ENCODE measurements around the gene PPP1R14B. TPM values are rescaled to one million over a fixed set of nuclear protein-coding genes. Genes with fewer than 3 reads are reported as not detected.

The PPP1R14B gene
- total RNA-seq, 1 experiment from 2014 or later = 1,496 TPM

DNA sequence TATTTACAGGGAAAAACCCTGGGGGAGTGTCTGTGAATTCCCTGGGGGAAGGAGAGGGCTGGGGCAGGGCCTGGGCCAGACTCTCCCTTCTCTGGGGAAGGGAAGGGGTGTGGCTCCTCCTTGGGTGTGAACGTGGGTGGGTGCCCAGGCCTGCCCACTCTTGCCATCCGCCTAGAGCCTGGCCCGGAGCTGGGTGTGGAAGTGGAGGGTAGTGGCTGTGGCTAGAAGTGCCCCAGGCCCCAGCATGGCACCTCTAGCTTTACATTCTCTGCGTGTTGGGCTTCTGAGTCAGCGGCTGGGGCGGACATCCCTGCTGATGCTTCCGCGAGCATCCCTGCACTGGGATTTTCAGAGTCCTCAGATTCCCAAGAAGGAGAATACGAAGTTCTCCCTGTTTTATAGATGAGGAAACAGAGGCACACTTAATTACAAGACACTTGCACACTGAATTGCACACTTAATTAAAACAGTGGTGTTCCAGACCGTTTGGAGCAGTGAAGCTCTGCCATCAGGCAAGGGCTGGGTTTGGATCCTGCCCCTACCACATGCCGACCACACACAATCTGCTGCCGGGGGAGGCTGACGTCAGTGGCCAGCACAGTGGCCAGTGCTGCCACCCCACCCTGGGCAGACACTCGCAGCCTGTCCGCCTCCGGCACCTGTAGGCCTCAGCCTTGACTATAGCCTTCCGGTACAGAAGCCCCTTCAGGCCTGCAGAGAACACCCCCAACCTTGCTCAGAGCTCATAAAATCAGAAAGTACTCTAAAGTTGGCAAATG is 30.1 kb upstream of the PPP1R14B start:
- DNase-seq (peak; percentile 91), ATAC-seq (peak; percentile 97)
- Histone ChIP-seq H3K27ac (ENCODE audit: low read length) (peak overlapping the region; percentile 32), H3K4me3 (ENCODE audit: low read length) (no peak overlapping the region), H3K27me3 (ENCODE audit: low read length) (no peaks in the 10 kb centered on the region), H3K9me3 (ENCODE audit: low read length) (no peaks in the 10 kb centered on the region), H3F3A (ENCODE audit: low read length, unreplicated experiment) (no peaks in the 10 kb centered on the region), H3K9me2 (replicated peaks; ENCODE audit: low read length) (no peaks in the 10 kb centered on the region), H3K4me2 (ENCODE audit: low read length) (peak overlapping the region; percentile 28), H3K36me3 (ENCODE audit: low read depth, low read length) (peaks cover 8% of the 10 kb centered on the region), H3K9ac (ENCODE audit: low read length) (no peak overlapping the region), H3K4me1 (ENCODE audit: insufficient read depth, low read length) (peaks cover 21% of the 10 kb centered on the region), H4K20me1 (ENCODE audit: low read length) (no peaks in the 10 kb centered on the region), H2AFZ (ENCODE audit: low read length) (peak overlapping the region; percentile 22; the same call in 1 of the 2 replicates), H3K79me2 (ENCODE audit: low read length) (0 out of 2 replicates have a peak, but pooled peaks cover 9% of the 10 kb centered on the region)
- intact Hi-C loops (cut with micrococcal nuclease) = loop anchor here (2.0 kb wide), 1 partner anchor 24 kb away; the partner anchor contains the start of gene CATSPERZ
- TF ChIP-seq EZH2 (IDR thresholded peaks at IDR 0.05; ENCODE audit: low read length, unreplicated experiment) = no peak
- TF ChIP-seq EZH2phosphoT487 (IDR thresholded peaks at IDR 0.05; ENCODE audit: borderline replicate concordance, low read length) = no peak
- TF ChIP-seq, protein P1, sequence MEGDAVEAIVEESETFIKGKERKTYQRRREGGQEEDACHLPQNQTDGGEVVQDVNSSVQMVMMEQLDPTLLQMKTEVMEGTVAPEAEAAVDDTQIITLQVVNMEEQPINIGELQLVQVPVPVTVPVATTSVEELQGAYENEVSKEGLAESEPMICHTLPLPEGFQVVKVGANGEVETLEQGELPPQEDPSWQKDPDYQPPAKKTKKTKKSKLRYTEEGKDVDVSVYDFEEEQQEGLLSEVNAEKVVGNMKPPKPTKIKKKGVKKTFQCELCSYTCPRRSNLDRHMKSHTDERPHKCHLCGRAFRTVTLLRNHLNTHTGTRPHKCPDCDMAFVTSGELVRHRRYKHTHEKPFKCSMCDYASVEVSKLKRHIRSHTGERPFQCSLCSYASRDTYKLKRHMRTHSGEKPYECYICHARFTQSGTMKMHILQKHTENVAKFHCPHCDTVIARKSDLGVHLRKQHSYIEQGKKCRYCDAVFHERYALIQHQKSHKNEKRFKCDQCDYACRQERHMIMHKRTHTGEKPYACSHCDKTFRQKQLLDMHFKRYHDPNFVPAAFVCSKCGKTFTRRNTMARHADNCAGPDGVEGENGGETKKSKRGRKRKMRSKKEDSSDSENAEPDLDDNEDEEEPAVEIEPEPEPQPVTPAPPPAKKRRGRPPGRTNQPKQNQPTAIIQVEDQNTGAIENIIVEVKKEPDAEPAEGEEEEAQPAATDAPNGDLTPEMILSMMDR (conservative IDR thresholded peaks at IDR 0.05; ENCODE audit: low read depth, low read length) = no peak
- ChIA-PET CTCF (interaction anchor here (0.6 to 1.1 kb wide), 5 partner anchors 8 to 541 kb away, joined by 3 to 8 read pairs (median 3); partner anchors contain the start of gene BAD), POLR2A (ENCODE audit: unreplicated experiment) (interaction anchor here (0.6 to 1.1 kb wide), 2 partner anchors 31 to 784 kb away, joined by 6 to 18 read pairs; no protein-coding TSS in a partner anchor)
- no TSS peak for BruUV-seq (replicated peaks)

DNA sequence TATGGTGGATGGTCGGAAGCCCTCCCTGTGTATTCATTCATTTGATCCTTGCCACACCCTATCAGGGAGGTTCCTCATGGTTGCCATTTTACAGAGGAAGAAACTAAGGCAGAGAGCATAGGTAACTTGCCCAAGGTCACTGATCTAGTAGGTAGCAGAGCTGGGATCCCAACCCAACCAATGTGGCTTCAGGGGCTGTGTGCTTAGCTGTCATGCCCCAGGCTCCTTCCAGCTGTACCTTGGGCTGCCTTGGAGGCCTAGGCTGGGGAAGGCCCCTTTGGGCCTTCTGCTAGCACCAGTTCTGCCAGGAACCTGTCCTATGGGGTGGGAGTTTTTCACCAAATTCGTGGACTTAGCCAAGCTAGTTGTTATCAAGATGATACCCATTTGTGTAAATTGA is 29.1 kb upstream of the PPP1R14B start:
- DNase-seq (no peak), ATAC-seq (no peak)
- TF ChIP-seq EZH2phosphoT487 (IDR thresholded peaks at IDR 0.05; ENCODE audit: borderline replicate concordance, low read length) (no peak), EZH2 (IDR thresholded peaks at IDR 0.05; ENCODE audit: low read length, unreplicated experiment) (no peak)
- TF ChIP-seq, protein P1 (conservative IDR thresholded peaks at IDR 0.05; ENCODE audit: low read depth, low read length) = no peak
- peaks cover 25% of the 10 kb centered on the region for H3K4me1 ChIP-seq (ENCODE audit: insufficient read depth, low read length)
- no peaks in the 10 kb centered on the region for H4K20me1 ChIP-seq (ENCODE audit: low read length)
- CTCF ChIA-PET = no interaction called here
- no peak overlapping the region for H3K4me2 ChIP-seq (ENCODE audit: low read length)
- no peaks in the 10 kb centered on the region for H3F3A ChIP-seq (ENCODE audit: low read length, unreplicated experiment)
- H3K36me3 ChIP-seq (ENCODE audit: low read depth, low read length) = peaks cover 8% of the 10 kb centered on the region
- H3K27me3 ChIP-seq (ENCODE audit: low read length) = no peaks in the 10 kb centered on the region
- H3K4me3 ChIP-seq (ENCODE audit: low read length) = no peak overlapping the region
- intact Hi-C loops (cut with micrococcal nuclease) = loop anchor here (2.0 kb wide), 1 partner anchor 25 kb away; the partner anchor contains the start of gene CATSPERZ
- H3K9me3 ChIP-seq (ENCODE audit: low read length) = no peaks in the 10 kb centered on the region
- H3K27ac ChIP-seq (ENCODE audit: low read length) = no peak overlapping the region
- H3K9me2 ChIP-seq (replicated peaks; ENCODE audit: low read length) = no peaks in the 10 kb centered on the region
- no peak overlapping the region for H2AFZ ChIP-seq (ENCODE audit: low read length)
- POLR2A ChIA-PET (ENCODE audit: unreplicated experiment) = no interaction called here
- no peak overlapping the region for H3K9ac ChIP-seq (ENCODE audit: low read length)
- peaks cover 14% of the 10 kb centered on the region; the same call in 1 of the 2 replicates for H3K79me2 ChIP-seq (ENCODE audit: low read length)
- no TSS peak for BruUV-seq (replicated peaks)
